Thyroid gland (tissue), 4 donors: ENCODE measurements around the gene VAMP7. TPM values are rescaled to one million over a fixed set of nuclear protein-coding genes. Genes with fewer than 3 reads are reported as not detected.
"Not testable (repeated sequence)": the region's sequence is repeated elsewhere in the genome, so short reads cannot be mapped to it uniquely, and the experiment has no call there.

Source experiments
- DNase-seq, 2 donors: peaks; one replicate each; pipeline ENCODE4 v3.0.0-alpha.2; 2019
- H3K27ac ChIP-seq, 3 donors: fragments of 200-600 bp; sonication (generic); 1 replicate in 2 of 3; 2 replicates in 1 of 3; pipeline ENCODE4 v1.5.1; 2016 to 2019; ENCODE audit warnings: mild to moderate bottlenecking in 1 of 3, moderate library complexity in 1 of 3
- H3K27me3 ChIP-seq: fragments of 200-600 bp; sonication (generic); one replicate; pipeline ENCODE4 v1.5.1; 2019
- H3K36me3 ChIP-seq, 2 donors: fragments of 200-600 bp; sonication (generic); one replicate each; pipeline ENCODE4 v1.5.1; 2016 to 2019
- H3K4me1 ChIP-seq, 2 donors: fragments of 200-600 bp; sonication (generic); one replicate each; pipeline ENCODE4 v1.5.1; 2017 to 2019
- H3K4me3 ChIP-seq, 3 donors: fragments of 200-600 bp; sonication (generic); replicated peaks in 1 of 3; 1 replicate in 2 of 3; 2 replicates in 1 of 3; pipeline ENCODE4 v1.5.1; 2016; ENCODE audit warnings: mild to moderate bottlenecking in 1 of 3
- H3K9me3 ChIP-seq: fragments of 200-600 bp; sonication (generic); one replicate; pipeline ENCODE4 v1.5.1; 2017
- POLR2A ChIP-seq, 2 donors: fragments of 450-650 bp; IDR thresholded peaks; one replicate each; pipeline ENCODE4 v1.6.1; 2017; ENCODE audit warnings: antibody characterized with exemption in 2 of 2, mild to moderate bottlenecking in 2 of 2, moderate library complexity in 1 of 2
- WGBS, 2 donors: methylation state at CpG; one replicate each; pipeline ENCODE4 v1.1.5; 2017; 5-methylcytosine and 5-hydroxymethylcytosine counted together
- intact Hi-C: fragments of 100-400 bp; cut with DNase I; formaldehyde crosslinking; loops from one replicate; pipeline ENCODE4 v1.15.1; 2023
- small RNA-seq: library from RNA; depleted of rRNA; stranded (forward); fragments of <200 nt; gene quantifications from one replicate; pipeline ENCODE3, GENCODE V24; 2016
- total RNA-seq, 4 donors: library from RNA; depleted of rRNA; stranded (reverse); fragments of >200 nt; gene quantifications; one replicate each; pipeline ENCODE4 v1.2.3, GENCODE V29; 2016
- TF ChIP-seq, protein P1 (sequence below), 6 experiments: fragments of 200-600 bp in 3 of 6; fragments of 450-650 bp in 3 of 6; sonication (generic) in 3 of 6; IDR thresholded peaks; one replicate each; pipeline ENCODE4 v1.5.1; 2016 to 2019; ENCODE audit warnings: antibody characterized with exemption in 6 of 6, mild to moderate bottlenecking in 2 of 6, inconsistent platforms in 1 of 6, moderate library complexity in 1 of 6

Gene VAMP7
- total RNA-seq, 4 donors from 2014 or later: 39.5 to 46.5 (median 40.8) TPM

DNA sequence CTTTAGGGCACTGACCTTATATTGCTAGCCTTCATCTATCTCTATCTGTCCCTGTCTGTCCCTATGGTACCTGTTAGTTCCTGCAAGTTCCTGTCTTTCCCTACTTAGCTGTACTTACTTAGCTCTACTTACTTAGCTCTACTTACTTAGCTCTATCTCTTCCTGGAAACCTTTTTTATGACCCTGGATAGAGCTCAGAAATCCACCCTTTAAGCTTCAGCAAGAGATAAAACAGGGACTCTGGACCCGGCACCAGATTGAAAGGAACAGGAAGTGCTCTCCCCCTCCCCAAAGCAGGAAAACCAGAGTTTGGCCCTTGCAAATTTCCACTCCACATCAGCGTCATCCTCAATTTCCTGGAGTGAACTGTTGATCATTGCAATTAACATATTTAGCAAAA is 104.1 kb downstream of the VAMP7 start:
- intact Hi-C loops: no loop called here
- H3K36me3 ChIP-seq: no peaks in the 10 kb centered on the region
- H3K9me3 ChIP-seq: no peaks in the 10 kb centered on the region
- no peaks in the 10 kb centered on the region for H3K4me1 ChIP-seq
- WGBS, 2 donors: 60 to 65% methylated on average over 2 of the region's 2 CpGs
- H3K4me3 ChIP-seq: no peak overlapping the region
- H3K27me3 ChIP-seq: no peaks in the 10 kb centered on the region
- TF ChIP-seq, protein P1, sequence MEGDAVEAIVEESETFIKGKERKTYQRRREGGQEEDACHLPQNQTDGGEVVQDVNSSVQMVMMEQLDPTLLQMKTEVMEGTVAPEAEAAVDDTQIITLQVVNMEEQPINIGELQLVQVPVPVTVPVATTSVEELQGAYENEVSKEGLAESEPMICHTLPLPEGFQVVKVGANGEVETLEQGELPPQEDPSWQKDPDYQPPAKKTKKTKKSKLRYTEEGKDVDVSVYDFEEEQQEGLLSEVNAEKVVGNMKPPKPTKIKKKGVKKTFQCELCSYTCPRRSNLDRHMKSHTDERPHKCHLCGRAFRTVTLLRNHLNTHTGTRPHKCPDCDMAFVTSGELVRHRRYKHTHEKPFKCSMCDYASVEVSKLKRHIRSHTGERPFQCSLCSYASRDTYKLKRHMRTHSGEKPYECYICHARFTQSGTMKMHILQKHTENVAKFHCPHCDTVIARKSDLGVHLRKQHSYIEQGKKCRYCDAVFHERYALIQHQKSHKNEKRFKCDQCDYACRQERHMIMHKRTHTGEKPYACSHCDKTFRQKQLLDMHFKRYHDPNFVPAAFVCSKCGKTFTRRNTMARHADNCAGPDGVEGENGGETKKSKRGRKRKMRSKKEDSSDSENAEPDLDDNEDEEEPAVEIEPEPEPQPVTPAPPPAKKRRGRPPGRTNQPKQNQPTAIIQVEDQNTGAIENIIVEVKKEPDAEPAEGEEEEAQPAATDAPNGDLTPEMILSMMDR (IDR thresholded peaks at IDR 0.05): no peak
- TF ChIP-seq POLR2A (IDR thresholded peaks at IDR 0.05): no peak
- DNase-seq: no peak
- no peak overlapping the region for H3K27ac ChIP-seq

DNA sequence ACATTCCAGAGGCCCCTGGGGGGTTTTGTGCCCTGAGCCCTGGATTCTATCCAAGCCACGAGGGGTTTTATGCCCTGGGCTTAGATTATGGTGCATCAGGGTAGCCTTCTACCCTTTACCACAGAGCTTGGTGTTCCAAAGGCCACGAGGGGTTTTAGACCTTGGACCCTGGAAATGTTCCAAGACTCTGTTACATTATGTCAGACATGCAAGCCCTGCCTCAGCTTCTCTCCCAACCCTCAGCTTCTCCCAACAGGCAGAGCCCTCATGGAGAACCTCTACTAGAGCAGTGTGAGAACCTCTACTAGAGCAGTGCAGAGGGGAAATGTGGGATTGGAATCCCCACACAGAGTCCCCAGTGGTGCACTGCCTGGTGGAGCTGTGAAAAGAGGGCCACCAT is 105.8 kb downstream of the VAMP7 start:
- H3K27ac ChIP-seq, DNase-seq, intact Hi-C loops, H3K9me3 ChIP-seq, H3K27me3 ChIP-seq, H3K36me3 ChIP-seq, H3K4me1 ChIP-seq, H3K4me3 ChIP-seq: not testable (repeated sequence)
- 37 to 53% methylated on average over 2 of the region's 2 CpGs for WGBS, 2 donors

DNA sequence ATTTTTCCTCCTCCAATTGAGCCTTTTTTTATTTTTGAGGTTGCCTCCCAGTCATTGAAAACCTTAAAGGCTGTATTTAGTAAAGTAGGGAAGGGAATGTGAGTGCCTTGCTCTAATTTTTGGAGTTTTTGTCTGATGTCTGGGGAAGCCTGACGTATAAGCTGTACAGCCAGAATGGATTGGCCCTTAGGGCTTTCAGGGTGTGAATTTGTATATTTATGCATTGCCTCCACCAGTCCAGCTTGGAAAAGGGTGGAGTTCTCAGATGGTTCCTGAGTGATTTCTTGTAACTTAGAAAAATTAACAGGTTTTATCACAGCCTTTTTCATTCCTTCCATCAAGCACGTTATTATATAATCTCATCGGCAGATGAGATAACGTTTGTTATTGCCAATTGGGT is 107.7 kb downstream of the VAMP7 start:
- Histone ChIP-seq H3K9me3 (no peaks in the 10 kb centered on the region), H3K4me1 (no peaks in the 10 kb centered on the region), H3K4me3 (no peak overlapping the region), H3K36me3 (no peaks in the 10 kb centered on the region), H3K27me3 (no peaks in the 10 kb centered on the region), H3K27ac (no peak overlapping the region)
- DNase-seq: no peak
- WGBS, 2 donors: 71 to 79% methylated on average over 4 of the region's 4 CpGs
- no peak for TF ChIP-seq POLR2A (IDR thresholded peaks at IDR 0.05)
- TF ChIP-seq, protein P1 (IDR thresholded peaks at IDR 0.05): no peak
- intact Hi-C loops: no loop called here

Small RNA genes within 50 kb of the gene (small RNA-seq; reads per million reads assigned to genes)
- gene DPH3P2: not detected

Other genes with a start within 250 kb of the VAMP7 start
- under 1 TPM in 2 of 4 donors, not detected in 2; 0.40 to 0.56 TPM for gene IL9R, start 116.4 kb downstream of the VAMP7 start, total RNA-seq